CD4-positive, alpha-beta T cell treated with Interleukin-6 for 4 hours (primary cell): ENCODE results near the gene DENND11.

ENCODE experiments used
- DNase-seq: peaks from one replicate; pipeline ENCODE4 v3.0.0-alpha.2; 2020; ENCODE audit warnings: mixed read lengths

DENND11 gene

GRCh38 chr7:141676618-141677017 is 25.3 kb downstream of the DENND11 start:
- DNase-seq: no peak

DNA sequence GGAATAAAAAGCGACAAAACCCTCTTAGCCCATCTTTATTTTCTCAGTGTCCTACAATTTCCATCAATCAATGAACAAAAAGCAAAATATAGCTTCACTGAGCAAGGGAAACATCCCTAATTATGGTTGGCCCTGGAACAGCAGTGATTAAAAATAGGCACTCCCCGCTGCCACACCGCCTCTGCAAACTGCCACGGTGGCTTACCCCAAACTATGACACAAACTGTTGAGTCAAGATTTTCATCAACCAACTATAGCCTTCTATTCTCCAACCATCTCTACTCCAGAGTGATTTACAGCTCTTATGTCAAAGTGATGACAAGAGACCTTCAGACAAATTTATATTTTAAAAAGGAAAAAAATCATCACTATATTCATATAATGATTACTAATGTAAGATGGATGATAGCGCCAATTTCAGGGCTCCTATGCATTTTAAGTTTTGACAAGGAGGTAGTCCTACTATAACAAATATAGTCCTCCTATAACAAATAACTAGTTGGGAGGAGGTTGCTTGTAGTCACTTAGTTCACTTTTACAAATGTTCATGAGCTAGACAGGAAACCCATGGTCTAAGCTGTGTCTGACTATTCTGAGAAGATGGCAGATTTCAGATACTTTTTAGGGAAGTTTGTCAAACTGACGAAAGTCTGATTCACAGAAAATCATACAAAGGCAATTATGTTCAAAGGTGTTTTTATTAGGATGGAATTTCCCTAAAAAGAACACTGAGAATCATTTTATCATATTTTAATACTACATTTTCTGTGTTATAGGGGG is 26.3 kb downstream of the DENND11 start:
- DNase-seq: no peak

- no peak for DNase-seq
Measured at GRCh38 chr7:141674702-141675101, 27.3 kb downstream of the DENND11 start.

GRCh38 chr7:141674171-141674671 is 27.7 kb downstream of the DENND11 start:
- no peak for DNase-seq

- DNase-seq: no peak
Measured at GRCh38 chr7:141673346-141673745, 28.6 kb downstream of the DENND11 start.

DNA sequence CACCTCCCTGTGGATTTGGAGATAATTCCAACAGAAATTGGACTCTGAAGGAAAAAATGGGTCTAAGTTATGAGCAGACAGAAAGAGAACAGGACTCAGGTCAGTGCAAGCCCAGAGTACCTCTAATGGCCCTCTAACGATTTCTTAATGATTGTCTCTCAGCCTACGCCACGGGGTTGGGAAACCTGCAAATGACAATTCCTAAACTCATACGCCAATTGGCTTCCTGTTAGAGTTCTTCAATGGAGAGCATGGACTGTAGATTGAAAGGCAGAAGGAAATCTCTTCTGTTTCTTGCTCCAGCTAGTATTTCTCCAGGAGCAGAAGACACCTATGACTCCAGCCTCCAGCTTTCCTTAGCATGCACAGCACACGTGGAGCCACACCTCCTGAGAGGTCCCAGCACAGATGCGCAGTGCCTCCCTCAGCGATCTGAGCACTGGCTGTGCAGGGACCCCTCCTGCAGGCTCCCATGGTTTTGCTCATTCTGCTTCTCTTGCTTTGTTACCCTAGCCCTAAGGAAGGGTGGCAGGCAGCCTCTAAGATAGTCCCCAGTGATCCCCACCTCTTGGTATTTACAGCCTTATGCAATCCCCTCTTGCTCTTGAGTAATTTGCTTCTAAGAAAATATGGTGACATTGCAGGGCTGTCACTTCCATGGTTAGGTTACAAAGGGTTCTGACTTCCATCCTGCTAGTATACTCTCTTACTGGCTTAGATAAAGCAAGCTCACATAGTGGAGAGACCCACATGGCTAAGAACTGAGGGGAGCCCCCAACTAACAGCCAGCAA is 30.1 kb downstream of the DENND11 start:
- no peak for DNase-seq

- DNase-seq: no peak
Measured at GRCh38 chr7:141668853-141669252, 33.1 kb downstream of the DENND11 start.

DNA sequence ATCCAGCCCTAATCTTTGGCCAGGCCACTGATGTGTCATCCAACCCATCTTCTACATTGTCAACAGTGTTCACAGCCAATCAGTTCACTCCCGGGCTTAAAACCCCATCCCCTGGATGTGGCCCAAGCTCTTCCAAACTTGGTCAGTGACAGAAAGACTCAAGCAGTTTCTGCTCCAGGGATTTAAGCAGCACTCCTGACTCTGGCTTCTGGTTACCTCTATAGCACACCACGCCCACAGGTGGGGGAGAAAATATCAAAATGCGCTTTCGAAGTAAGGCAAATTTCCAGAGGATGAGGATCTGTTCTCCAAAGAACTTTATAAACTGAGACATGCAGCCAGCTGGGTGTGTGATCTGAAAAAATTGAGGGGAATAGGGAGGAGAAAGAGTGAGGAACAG is 35.9 kb downstream of the DENND11 start:
- DNase-seq: no peak

DNA sequence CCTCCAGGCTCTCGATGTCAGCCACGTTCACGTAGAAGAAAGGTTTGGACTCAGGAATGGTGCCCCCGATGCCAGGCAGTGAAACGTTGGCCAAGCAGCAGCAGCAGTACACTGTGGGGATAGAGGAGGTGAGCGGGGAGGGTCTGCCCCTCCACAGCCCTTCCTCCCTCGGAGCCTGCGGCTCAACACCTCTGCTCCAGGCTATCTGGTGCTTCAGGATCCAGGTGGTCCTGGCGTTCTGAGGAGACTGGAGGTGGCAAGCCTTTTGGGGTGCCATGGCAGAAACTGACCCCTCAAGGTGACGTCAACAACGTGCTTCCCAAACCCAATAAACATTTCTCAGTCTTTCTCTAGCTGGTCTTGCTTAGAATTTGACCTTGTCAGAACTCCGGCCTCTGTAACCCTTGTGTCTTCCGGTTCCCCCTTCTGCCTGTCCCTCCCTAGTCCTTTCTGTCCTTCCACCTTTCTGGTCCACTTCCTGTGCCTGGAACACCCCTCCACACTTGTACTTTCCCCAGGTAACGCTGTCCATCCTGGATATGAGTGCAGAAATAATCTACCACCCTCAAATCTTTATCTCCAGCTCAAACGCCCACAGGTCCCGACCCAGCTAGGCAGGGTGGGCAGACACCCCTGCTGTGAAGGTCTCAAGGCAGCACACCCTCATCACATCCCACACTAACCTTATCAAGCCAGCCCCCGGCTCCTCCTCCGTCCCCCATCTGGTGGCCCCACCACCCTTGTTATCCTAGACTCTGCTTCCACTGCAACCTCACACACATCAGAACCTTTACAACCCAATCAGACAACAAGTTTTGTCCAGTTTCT is 36.5 kb downstream of the DENND11 start:
- no peak for DNase-seq

DNA sequence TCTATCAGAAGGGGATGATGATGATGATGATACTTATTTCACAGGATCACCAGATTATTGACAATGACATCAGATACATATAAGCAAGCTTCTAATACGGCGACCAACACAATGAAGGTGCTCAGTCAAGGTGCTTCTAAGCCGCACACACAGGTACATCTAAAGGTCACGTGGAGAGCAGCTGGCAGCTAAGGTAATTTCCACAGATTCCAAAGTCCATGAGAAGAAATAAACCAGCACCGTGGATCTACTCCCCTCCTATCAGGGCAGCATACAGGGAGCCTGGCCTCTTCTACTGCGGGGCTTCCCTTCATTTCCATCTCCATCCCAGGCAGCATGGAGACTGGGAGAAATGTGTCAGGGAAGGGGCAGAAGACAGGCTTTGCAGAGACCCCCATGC is 37.5 kb downstream of the DENND11 start:
- no peak for DNase-seq

GRCh38 chr7:141663081-141663849 is 38.7 kb downstream of the DENND11 start:
- DNase-seq: no peak

DNA sequence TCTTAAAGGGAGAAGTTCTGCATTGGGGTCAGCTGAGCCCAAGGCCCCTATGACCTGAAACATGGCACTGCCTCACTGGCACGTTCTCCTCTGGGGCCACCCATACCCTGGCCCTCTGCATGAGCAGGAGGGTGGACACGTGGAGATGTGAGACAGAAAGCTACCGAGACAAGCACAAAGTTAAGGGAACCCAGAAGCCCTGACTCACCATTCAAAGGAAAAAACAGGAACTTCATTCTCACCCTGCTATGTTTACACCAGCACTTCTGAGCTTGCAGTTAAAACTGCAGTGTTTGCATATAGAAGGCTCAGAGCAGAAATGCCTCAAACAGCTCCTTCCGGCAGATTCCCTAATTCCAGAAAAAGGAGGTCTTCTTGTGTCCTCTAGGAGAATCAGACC is 41.7 kb downstream of the DENND11 start:
- no peak for DNase-seq

GRCh38 chr7:141659501-141659900 is 42.5 kb downstream of the DENND11 start:
- no peak for DNase-seq

GRCh38 chr7:141654551-141654950 is 47.4 kb downstream of the DENND11 start:
- DNase-seq: peak; percentile 70

- no peak for DNase-seq
Measured at GRCh38 chr7:141652691-141653090, 49.3 kb downstream of the DENND11 start.
